GM12878 (cell line): ENCODE results near the gene LDB2. TPM values are rescaled to one million over a fixed set of nuclear protein-coding genes. Genes with fewer than 3 reads are reported as not detected.

Experiments
- ATAC-seq: fragments of 200-7000 bp; cut with Tn5 transposase; 3 replicates; pipeline ENCODE4 v1.9.1; 2020; ENCODE audit warnings: mild to moderate bottlenecking, moderate library complexity
- BruUV-seq: library from RNA; stranded (reverse); fragments of 400-500 nt; replicated peaks from 2 replicates; lab custom pipeline; 2021; lab: Mats Ljungman, UMichigan
- CTCF ChIA-PET: fragments of 300-600 bp; sonication (Branson Sonifier 250); formaldehyde crosslinking; extraction: SDS; loops from one replicate; lab custom pipeline; 2021; ENCODE audit warnings: inconsistent platforms; lab: Yijun Ruan, JAX
- POLR2A ChIA-PET: fragments of 350-600 bp; formaldehyde crosslinking; extraction: SDS; loops from one replicate; lab custom pipeline; 2021; ENCODE audit warnings: inconsistent platforms; lab: Charles Lee
- RAD21 ChIA-PET: fragments of 300-600 bp; sonication (Branson Sonifier 250); formaldehyde crosslinking; loops from one replicate; lab custom pipeline; 2023; ENCODE audit warnings: antibody characterized with exemption; ENCODE audit not compliant: unreplicated experiment; lab: Charles Lee
- SMC1A ChIA-PET: fragments of 300-600 bp; sonication (Branson Sonifier 250); formaldehyde crosslinking; loops from one replicate; lab custom pipeline; 2023; ENCODE audit not compliant: unreplicated experiment, uncharacterized antibody; lab: Charles Lee
- DNase-seq: peaks from one replicate; pipeline ENCODE4 v3.0.0-alpha.2; 2011; ENCODE audit warnings: low read depth, low spot score
- FAIRE-seq: peaks from 3 replicates; lab custom pipeline; 2011; peaks lifted over from hg19 to GRCh38; lab: Jason Lieb, UNC
- H2AFZ ChIP-seq: 2 replicates; pipeline ENCODE4 v1.6.0; 2011; ENCODE audit warnings: low read depth, low read length, control low read depth; ENCODE audit not compliant: control insufficient read depth
- H3K27ac ChIP-seq: 2 replicates; pipeline ENCODE4 v1.5.1; 2011; ENCODE audit warnings: control low read depth; ENCODE audit not compliant: control insufficient read depth, insufficient read depth
- H3K27me3 ChIP-seq, 2 experiments: replicated peaks in 1 of 2; 2 replicates each; pipeline versions ENCODE4 v1.6.0 to v1.6.1; 2011; ENCODE audit warnings: low read length in 1 of 2; ENCODE audit not compliant: control insufficient read depth in 2 of 2, insufficient read depth in 2 of 2
- H3K36me3 ChIP-seq, 2 experiments: 2 replicates each; pipeline ENCODE4 v1.5.1; 2011; ENCODE audit warnings: low read length in 1 of 2; ENCODE audit not compliant: control insufficient read depth in 2 of 2, insufficient read depth in 2 of 2
- H3K4me1 ChIP-seq: 2 replicates; pipeline ENCODE4 v1.6.1; 2011; ENCODE audit warnings: mild to moderate bottlenecking, low read length, moderate library complexity, mixed read lengths; ENCODE audit not compliant: control insufficient read depth, insufficient read depth
- H3K4me2 ChIP-seq: 2 replicates; pipeline ENCODE4 v1.6.0; 2011; ENCODE audit warnings: control low read depth; ENCODE audit not compliant: control insufficient read depth, insufficient read depth
- H3K4me3 ChIP-seq: fragments of 200-600 bp; sonication (generic); 2 replicates; pipeline ENCODE4 v1.5.1; 2016
- H3K79me2 ChIP-seq: 2 replicates; pipeline ENCODE4 v1.6.0; 2011; ENCODE audit warnings: low read length; ENCODE audit not compliant: control insufficient read depth, insufficient read depth
- H3K9ac ChIP-seq: 2 replicates; pipeline ENCODE4 v1.8.0; 2011; ENCODE audit warnings: low read length, control low read depth, mixed read lengths; ENCODE audit not compliant: control insufficient read depth, insufficient read depth
- H3K9me3 ChIP-seq: replicated peaks from 3 replicates; pipeline ENCODE4 v1.5.1; 2011; ENCODE audit warnings: mild to moderate bottlenecking, low read length; ENCODE audit not compliant: control insufficient read depth, insufficient read depth
- H4K20me1 ChIP-seq: 2 replicates; pipeline ENCODE4 v1.6.0; 2011; ENCODE audit not compliant: control insufficient read depth, insufficient read depth
- ATF3 ChIP-seq: IDR thresholded peaks from 2 replicates; pipeline ENCODE4 v1.6.1; 2011; ENCODE audit warnings: low read depth, mild to moderate bottlenecking, low read length, moderate library complexity, borderline replicate concordance; ENCODE audit errors: extremely low read depth
- BACH1 ChIP-seq: fragments of 450-650 bp; IDR thresholded peaks from 2 replicates; pipeline ENCODE4 v1.6.1; 2017; ENCODE audit warnings: mild to moderate bottlenecking, borderline replicate concordance
- CBX3 ChIP-seq: fragments of 200-600 bp; sonication (generic); IDR thresholded peaks from 2 replicates; pipeline ENCODE4 v1.6.1; 2016; ENCODE audit warnings: low read depth, borderline replicate concordance
- KDM1A ChIP-seq: fragments of 200-600 bp; sonication (generic); IDR thresholded peaks from 2 replicates; pipeline ENCODE4 v1.6.1; 2016; ENCODE audit warnings: borderline replicate concordance
- PAX8 ChIP-seq: fragments of 450-650 bp; IDR thresholded peaks from 2 replicates; pipeline ENCODE4 v1.6.1; 2017; ENCODE audit warnings: mild to moderate bottlenecking, moderate library complexity
- RELA ChIP-seq: fragments of 450-650 bp; IDR thresholded peaks from 2 replicates; pipeline ENCODE4 v1.8.0; 2014; ENCODE audit warnings: borderline replicate concordance; ENCODE audit not compliant: partially characterized antibody
- TAF1 ChIP-seq: IDR thresholded peaks from 2 replicates; pipeline ENCODE4 v1.6.1; 2011; ENCODE audit warnings: mild to moderate bottlenecking, low read depth, low read length, borderline replicate concordance
- TBL1XR1 ChIP-seq: IDR thresholded peaks from 2 replicates; pipeline ENCODE4 v1.6.1; 2012; ENCODE audit warnings: low read depth, low read length, improper control_type of control experiment
- WRNIP1 ChIP-seq: IDR thresholded peaks from 2 replicates; pipeline ENCODE4 v1.6.1; 2011; ENCODE audit warnings: low read depth, low read length, improper control_type of control experiment, borderline replicate concordance
- WGBS: methylation state at CpG from one replicate; pipeline ENCODE4 v1.1.6; 2016; ENCODE audit warnings: low lambda C conversion rate; ENCODE audit not compliant: insufficient replicate concordance, insufficient coverage; ENCODE audit errors: missing lambda C conversion rate; 5-methylcytosine and 5-hydroxymethylcytosine counted together
- in situ Hi-C: fragments of 300-500 bp; cut with MboI; formaldehyde crosslinking; loops from 9 replicates; pipeline ENCODE4 v1.14.3; 2018; ENCODE audit warnings: mixed read lengths
- intact Hi-C: fragments of 100-400 bp; cut with micrococcal nuclease; formaldehyde crosslinking; loops from one replicate; pipeline ENCODE4 v1.14.2; 2022; ENCODE audit not compliant: unreplicated experiment
- polyA plus RNA-seq, 11 experiments: library from polyadenylated mRNA; depleted of rRNA in 4 of 11; unstranded in 6 of 11; stranded (reverse) in 5 of 11; fragments of >200 nt; fragmentation: Nextera tagmentation in 4 of 11; fragmentation: Illumina TruSeq in 1 of 11; extraction: Ambion mirVana in 4 of 11; extraction: Trizol in 1 of 11; gene quantifications; 1 replicate in 1 of 11; 2 replicates in 10 of 11; pipeline versions ENCODE4 v1.2.1 to v1.2.3, GENCODE V29; 2011 to 2016; ENCODE audit warnings: inconsistent platforms in 2 of 11, missing spikeins in 2 of 11, low read depth in 1 of 11
- total RNA-seq, 4 experiments: library from RNA; depleted of rRNA in 3 of 4; stranded (reverse); fragments of >200 nt in 3 of 4; fragmentation: Illumina TruSeq in 1 of 4; extraction: Trizol in 1 of 4; gene quantifications; 2 replicates each; pipeline versions ENCODE4 v1.2.1 to v1.2.3, GENCODE V29; 2013 to 2021

LDB2 gene
- total and polyA plus RNA-seq, 10 of the 15 experiments (the other 5 are each of a cell fraction or from before 2014, with no cell fraction given): 0.15 TPM; not detected in 9

GRCh38 chr4:16573206-16573605, 325.2 kb downstream of the LDB2 start:
- Histone ChIP-seq H3K36me3 (no peaks in the 10 kb centered on the region), H2AFZ (no peak overlapping the region), H3K4me2 (no peak overlapping the region)
- no TSS peak for BruUV-seq
- no peak for DNase-seq
- SMC1A ChIA-PET: no interaction called here
- no peak for ATAC-seq
- intact Hi-C loops: no loop called here
- TF ChIP-seq CBX3 (no peak), KDM1A (no peak), WRNIP1 (no peak), TBL1XR1 (no peak), RELA (no peak), PAX8 (no peak)
- TF ChIP-seq, all 136 proteins: peak for 0
- H3K4me3 ChIP-seq: no peak overlapping the region
- RAD21 ChIA-PET: no interaction called here
- in situ Hi-C loops: no loop called here
- no peak for FAIRE-seq
- H3K27me3 ChIP-seq: no peaks in the 10 kb centered on the region
- 40% methylated on average over 4 of the region's 4 CpGs for WGBS
- H3K9me3 ChIP-seq: no peaks in the 10 kb centered on the region
- H3K9ac ChIP-seq: no peak overlapping the region
- POLR2A ChIA-PET: no interaction called here
- no peaks in the 10 kb centered on the region for H3K4me1 ChIP-seq
- no peaks in the 10 kb centered on the region for H4K20me1 ChIP-seq
- CTCF ChIA-PET: no interaction called here
- H3K27ac ChIP-seq: no peak overlapping the region
- H3K79me2 ChIP-seq: no peaks in the 10 kb centered on the region

GRCh38 chr4:16572631-16573030, 325.8 kb downstream of the LDB2 start:
- RAD21 ChIA-PET: no interaction called here

More at GRCh38 chr4:16572631-16573030, 325.8 kb downstream of the LDB2 start:
- intact Hi-C loops: no loop called here
- POLR2A ChIA-PET: no interaction called here
- SMC1A ChIA-PET: no interaction called here
- WGBS: 4% methylated on average over 3 of the region's 4 CpGs
- CTCF ChIA-PET: no interaction called here
- no peak overlapping the region for H3K27ac ChIP-seq
- H2AFZ ChIP-seq: no peak overlapping the region
- H3K4me2 ChIP-seq: no peak overlapping the region
- H3K27me3 ChIP-seq: no peaks in the 10 kb centered on the region
- in situ Hi-C loops: no loop called here
- TF ChIP-seq BACH1 (no peak), ATF3 (no peak), TAF1 (no peak)
- DNase-seq: no peak
- H3K36me3 ChIP-seq: no peaks in the 10 kb centered on the region
- no peaks in the 10 kb centered on the region for H3K9me3 ChIP-seq
- no peaks in the 10 kb centered on the region for H3K4me1 ChIP-seq
- no peak overlapping the region for H3K9ac ChIP-seq
- no peak overlapping the region for H3K4me3 ChIP-seq
- H4K20me1 ChIP-seq: no peaks in the 10 kb centered on the region
- no peak for ATAC-seq
- H3K79me2 ChIP-seq: no peaks in the 10 kb centered on the region
- no TSS peak for BruUV-seq
- no peak for FAIRE-seq
